Breast epithelium (tissue), 4 donors: Measurements from ENCODE around the gene SPECC1L. TPM values are rescaled to one million over a fixed set of nuclear protein-coding genes. Genes with fewer than 3 reads are reported as not detected.
A peak's percentile ranks its signal among the peaks of the same experiment; 100 is the strongest.

Experiments used
- DNase-seq, 2 donors: peaks; one replicate each; pipeline ENCODE4 v3.0.0-alpha.2; 2019; ENCODE audit warnings: low spot score in 2 of 2
- H3K27ac ChIP-seq, 2 donors: fragments of 200-600 bp; sonication (generic) in 1 of 2; one replicate each; pipeline ENCODE4 v1.5.1; 2016 to 2019; ENCODE audit warnings: mild to moderate bottlenecking in 1 of 2
- H3K27me3 ChIP-seq, 2 donors: fragments of 200-600 bp; sonication (generic) in 1 of 2; one replicate each; pipeline versions ENCODE4 v1.5.1 to v1.6.0; 2017 to 2019; ENCODE audit warnings: control low read depth in 1 of 2, mild to moderate bottlenecking in 1 of 2
- H3K36me3 ChIP-seq: fragments of 200-600 bp; one replicate; pipeline ENCODE4 v1.5.1; 2019
- H3K4me1 ChIP-seq, 2 donors: fragments of 200-600 bp; sonication (generic); one replicate each; pipeline ENCODE4 v1.5.1; 2016 to 2019; ENCODE audit warnings: control low read depth in 1 of 2
- H3K4me3 ChIP-seq, 3 donors: fragments of 200-600 bp; sonication (generic); 1 replicate in 2 of 3; 2 replicates in 1 of 3; pipeline ENCODE4 v1.5.1; 2016 to 2019; ENCODE audit warnings: mild to moderate bottlenecking in 3 of 3, moderate library complexity in 2 of 3
- H3K9me3 ChIP-seq, 2 donors: fragments of 200-600 bp; sonication (generic) in 1 of 2; one replicate each; pipeline ENCODE4 v1.5.1; 2016 to 2019; ENCODE audit warnings: control low read depth in 1 of 2
- POLR2A ChIP-seq: fragments of 450-650 bp; IDR thresholded peaks from one replicate; pipeline ENCODE4 v1.6.1; 2016; ENCODE audit warnings: antibody characterized with exemption, mild to moderate bottlenecking, moderate library complexity
- POLR2AphosphoS5 ChIP-seq, 3 donors: sonication (generic); formaldehyde crosslinking; IDR thresholded peaks; one replicate each; pipeline ENCODE4 v1.6.1; 2017; ENCODE audit warnings: antibody characterized with exemption in 3 of 3
- intact Hi-C: fragments of 100-400 bp; cut with DNase I; formaldehyde crosslinking; loops from one replicate; pipeline ENCODE4 v1.15.1; 2023; ENCODE audit warnings: low total_unique reads
- total RNA-seq, 3 donors: library from RNA; depleted of rRNA; stranded (reverse); fragments of >200 nt; gene quantifications; one replicate each; pipeline ENCODE4 v1.1.0, GENCODE V29; 2016
- TF ChIP-seq, protein P1 (sequence below), 3 donors: fragments of 450-650 bp; IDR thresholded peaks; one replicate each; pipeline ENCODE4 v1.5.1; 2016 to 2017; ENCODE audit warnings: antibody characterized with exemption in 3 of 3, mild to moderate bottlenecking in 3 of 3, moderate library complexity in 3 of 3

Gene SPECC1L
- total RNA-seq: 10 to 100 TPM; 33.4 to 61.0 (median 53.7) TPM

GRCh38 chr22:24270556-24271385 is at the start of gene SPECC1L:
TSS of gene SPECC1L (plus strand) at chr22:24270831. CDS start at chr22:24302232, 31,401 bp downstream.
- Histone ChIP-seq H3K4me3 (peak within 1 kb of the TSS; percentile 91 to 97 (median 97)), H3K4me1 (peaks cover 6 to 7% of the 10 kb centered on the region in 2 donors), H3K9me3 (no peaks in the 10 kb centered on the region), H3K36me3 (no peaks in the 10 kb centered on the region), H3K27me3 (no peaks in the 10 kb centered on the region), H3K27ac (peak within 1 kb of the TSS; percentile 94 to 96)
- peak; percentile 90 to 96 for DNase-seq
- intact Hi-C loops: no loop called here
- peak; percentile 79 for TF ChIP-seq POLR2A
- peak; percentile 59 to 96 (median 92) for TF ChIP-seq POLR2AphosphoS5 (IDR thresholded peaks at IDR 0.05)
- TF ChIP-seq, protein P1, sequence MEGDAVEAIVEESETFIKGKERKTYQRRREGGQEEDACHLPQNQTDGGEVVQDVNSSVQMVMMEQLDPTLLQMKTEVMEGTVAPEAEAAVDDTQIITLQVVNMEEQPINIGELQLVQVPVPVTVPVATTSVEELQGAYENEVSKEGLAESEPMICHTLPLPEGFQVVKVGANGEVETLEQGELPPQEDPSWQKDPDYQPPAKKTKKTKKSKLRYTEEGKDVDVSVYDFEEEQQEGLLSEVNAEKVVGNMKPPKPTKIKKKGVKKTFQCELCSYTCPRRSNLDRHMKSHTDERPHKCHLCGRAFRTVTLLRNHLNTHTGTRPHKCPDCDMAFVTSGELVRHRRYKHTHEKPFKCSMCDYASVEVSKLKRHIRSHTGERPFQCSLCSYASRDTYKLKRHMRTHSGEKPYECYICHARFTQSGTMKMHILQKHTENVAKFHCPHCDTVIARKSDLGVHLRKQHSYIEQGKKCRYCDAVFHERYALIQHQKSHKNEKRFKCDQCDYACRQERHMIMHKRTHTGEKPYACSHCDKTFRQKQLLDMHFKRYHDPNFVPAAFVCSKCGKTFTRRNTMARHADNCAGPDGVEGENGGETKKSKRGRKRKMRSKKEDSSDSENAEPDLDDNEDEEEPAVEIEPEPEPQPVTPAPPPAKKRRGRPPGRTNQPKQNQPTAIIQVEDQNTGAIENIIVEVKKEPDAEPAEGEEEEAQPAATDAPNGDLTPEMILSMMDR (IDR thresholded peaks at IDR 0.05): no peak

- no peaks in the 10 kb centered on the region for H3K27me3 ChIP-seq
- no peaks in the 10 kb centered on the region for H3K4me1 ChIP-seq
- peaks cover 5 to 10% of the 10 kb centered on the region in 2 donors for H3K9me3 ChIP-seq
- H3K27ac ChIP-seq: no peak overlapping the region
- no peak overlapping the region for H3K4me3 ChIP-seq
- H3K36me3 ChIP-seq: no peaks in the 10 kb centered on the region
- intact Hi-C loops: loop anchor here (5.0 kb wide), 1 partner anchor 532 kb away; the partner anchor contains the start of gene RGL4
- no peak for DNase-seq
- TF ChIP-seq POLR2AphosphoS5 (IDR thresholded peaks at IDR 0.05) (no peak), POLR2A (no peak)
- TF ChIP-seq, protein P1 (IDR thresholded peaks at IDR 0.05): no peak
These were observed 46.2 kb upstream of the SPECC1L start for GRCh38 chr22:24224468-24224867.

- Histone ChIP-seq H3K4me1 (no peaks in the 10 kb centered on the region), H3K27ac (no peak overlapping the region), H3K36me3 (no peaks in the 10 kb centered on the region), H3K9me3 (peaks cover 5 to 10% of the 10 kb centered on the region in 2 donors), H3K4me3 (no peak overlapping the region), H3K27me3 (no peaks in the 10 kb centered on the region)
- intact Hi-C loops: no loop called here
- no peak for DNase-seq
- TF ChIP-seq, protein P1 (IDR thresholded peaks at IDR 0.05): no peak
- TF ChIP-seq POLR2AphosphoS5 (IDR thresholded peaks at IDR 0.05): no peak
- no peak for TF ChIP-seq POLR2A
These were observed 45.5 kb upstream of the SPECC1L start for GRCh38 chr22:24225044-24225601.

- no peak for DNase-seq
- TF ChIP-seq POLR2A (no peak), POLR2AphosphoS5 (IDR thresholded peaks at IDR 0.05) (no peak)
- TF ChIP-seq, protein P1 (IDR thresholded peaks at IDR 0.05): no peak
- H3K9me3 ChIP-seq: peaks cover 5 to 10% of the 10 kb centered on the region in 2 donors
These were observed 44.7 kb upstream of the SPECC1L start for GRCh38 chr22:24225951-24226350.

More at GRCh38 chr22:24225951-24226350, 44.7 kb upstream of the SPECC1L start:
- H3K27ac ChIP-seq: no peak overlapping the region
- H3K4me1 ChIP-seq: no peaks in the 10 kb centered on the region
- intact Hi-C loops: no loop called here
- no peak overlapping the region for H3K4me3 ChIP-seq
- no peaks in the 10 kb centered on the region for H3K36me3 ChIP-seq
- no peaks in the 10 kb centered on the region for H3K27me3 ChIP-seq
